ENCODE data around the gene PCNX3. TPM values are rescaled to one million over a fixed set of nuclear protein-coding genes. Genes with fewer than 3 reads are reported as not detected.
A peak's percentile ranks its signal among the peaks of the same experiment; 100 is the strongest.

Gene PCNX3
- total RNA-seq, 1 donor from 2014 or later: 61.8 TPM

- Mint-ChIP-seq H3K9me3 (no peaks in the 10 kb centered on the region), H3K36me3 (peaks cover 5% of the 10 kb centered on the region), H3K27me3 (ENCODE audit: low read depth) (peaks cover 1% of the 10 kb centered on the region), H3K4me1 (peaks cover 50% of the 10 kb centered on the region), H3K27ac (no peak overlapping the region), H3K4me3 (peak overlapping the region; percentile 42)
- no peak for DNase-seq (ENCODE audit: low spot score in 2 of 2, unreplicated experiment in 2 of 2)
- no peak for TF ChIP-seq CTCF (IDR thresholded peaks at IDR 0.05; ENCODE audit: unreplicated experiment)
Measured at GRCh38 chr11:65646958-65647701, 31.6 kb downstream of the PCNX3 start.

DNA sequence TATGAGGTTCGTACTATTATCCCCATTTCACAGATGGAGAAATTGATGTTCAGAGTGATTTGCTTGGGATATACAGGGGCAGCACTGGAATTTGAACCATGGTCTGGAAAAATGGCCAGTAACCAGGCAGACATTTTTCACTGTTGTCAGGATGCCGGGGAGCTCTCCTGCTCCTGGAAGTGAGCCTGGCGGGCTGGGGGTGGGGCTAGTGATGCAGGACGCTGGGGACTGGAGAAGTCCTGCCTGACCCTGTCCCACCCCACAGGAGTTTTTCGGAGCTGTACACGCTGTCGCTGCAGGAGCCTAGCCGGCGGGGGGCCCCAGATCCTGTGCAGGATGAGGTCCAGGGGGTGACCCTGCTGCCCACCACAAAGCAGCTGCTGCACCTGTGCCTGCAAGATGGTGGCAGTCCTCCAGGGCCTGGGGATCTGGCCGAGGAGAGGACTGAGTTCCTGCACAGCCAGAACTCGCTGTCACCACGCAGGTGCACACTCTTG, 33.5 kb downstream of the PCNX3 start:
- Mint-ChIP-seq H3K27me3 (ENCODE audit: low read depth) (peaks cover 1% of the 10 kb centered on the region), H3K27ac (no peak overlapping the region), H3K4me3 (no peak overlapping the region), H3K9me3 (no peaks in the 10 kb centered on the region), H3K36me3 (peaks cover 10% of the 10 kb centered on the region), H3K4me1 (peaks cover 54% of the 10 kb centered on the region)
- no peak for TF ChIP-seq CTCF (IDR thresholded peaks at IDR 0.05; ENCODE audit: unreplicated experiment)
- DNase-seq (ENCODE audit: low spot score in 2 of 2, unreplicated experiment in 2 of 2): no peak

DNA sequence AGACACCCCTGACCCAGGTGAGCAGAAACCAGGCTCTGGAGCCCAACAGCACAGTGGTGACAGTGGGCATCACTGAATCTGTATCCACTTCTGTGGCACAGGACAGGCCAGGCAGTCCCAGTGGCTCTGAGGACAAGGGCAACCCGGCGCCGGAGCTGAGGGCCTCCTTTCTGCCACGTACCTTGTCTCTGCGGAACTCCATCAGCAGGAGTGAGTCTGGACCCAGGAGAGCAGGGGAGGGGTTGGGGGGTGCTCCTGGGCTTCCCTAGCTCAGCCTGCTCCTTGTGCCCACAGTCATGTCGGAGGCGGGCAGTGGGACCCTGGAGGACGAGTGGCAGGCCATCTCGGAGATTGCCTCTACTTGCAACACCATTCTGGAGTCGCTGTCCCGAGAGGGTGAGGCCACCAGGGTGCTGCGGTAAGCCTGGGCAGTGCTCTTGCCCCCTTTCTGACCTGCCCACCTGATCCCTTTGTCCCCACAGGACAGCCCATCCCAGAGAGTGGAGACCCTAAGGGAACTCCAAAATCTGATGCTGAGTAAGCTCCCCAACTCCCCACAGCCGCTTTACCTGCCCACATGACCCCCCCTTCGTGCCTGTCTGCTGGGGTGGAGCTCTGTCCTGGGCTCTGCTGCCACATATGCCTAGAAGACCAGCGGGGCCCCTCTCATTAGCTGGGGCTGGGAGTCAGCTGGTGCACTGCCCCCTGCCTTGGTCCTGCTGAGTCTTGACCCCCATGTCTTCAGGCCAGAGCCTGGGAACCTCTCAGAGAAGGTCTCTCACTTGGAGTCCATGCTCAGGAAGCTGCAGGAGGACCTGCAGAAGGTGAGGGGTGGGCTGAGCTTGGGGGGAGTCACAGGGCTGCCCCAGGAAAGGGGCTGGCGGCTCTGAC, 34.3 kb downstream of the PCNX3 start:
- peaks cover 11% of the 10 kb centered on the region for H3K36me3 Mint-ChIP-seq
- no peak for DNase-seq (ENCODE audit: low spot score in 2 of 2, unreplicated experiment in 2 of 2)
- peaks cover 1% of the 10 kb centered on the region for H3K27me3 Mint-ChIP-seq (ENCODE audit: low read depth)
- TF ChIP-seq CTCF (IDR thresholded peaks at IDR 0.05; ENCODE audit: unreplicated experiment): no peak
- no peak overlapping the region for H3K27ac Mint-ChIP-seq
- H3K9me3 Mint-ChIP-seq: no peaks in the 10 kb centered on the region
- no peak overlapping the region for H3K4me3 Mint-ChIP-seq
- H3K4me1 Mint-ChIP-seq: peaks cover 47% of the 10 kb centered on the region

GRCh38 chr11:65650547-65651338, 35.2 kb downstream of the PCNX3 start:
- Mint-ChIP-seq H3K27me3 (ENCODE audit: low read depth) (peaks cover 1% of the 10 kb centered on the region), H3K27ac (peak overlapping the region; percentile 96), H3K9me3 (no peaks in the 10 kb centered on the region), H3K4me1 (peaks cover 42% of the 10 kb centered on the region), H3K36me3 (peaks cover 14% of the 10 kb centered on the region), H3K4me3 (no peak overlapping the region)
- DNase-seq (ENCODE audit: low spot score in 2 of 2, unreplicated experiment in 2 of 2): peak in 1 of 2 experiments; percentile 16
- no peak for TF ChIP-seq CTCF (IDR thresholded peaks at IDR 0.05; ENCODE audit: unreplicated experiment)

- Mint-ChIP-seq H3K4me3 (peak overlapping the region; percentile 57), H3K27ac (peak overlapping the region; percentile 96), H3K4me1 (peaks cover 41% of the 10 kb centered on the region), H3K27me3 (ENCODE audit: low read depth) (peaks cover 1% of the 10 kb centered on the region), H3K36me3 (peaks cover 15% of the 10 kb centered on the region), H3K9me3 (no peaks in the 10 kb centered on the region)
- TF ChIP-seq CTCF (IDR thresholded peaks at IDR 0.05; ENCODE audit: unreplicated experiment): no peak
- DNase-seq (ENCODE audit: low spot score in 2 of 2, unreplicated experiment in 2 of 2): no peak
Measured at GRCh38 chr11:65651339-65651588, 35.7 kb downstream of the PCNX3 start.

Data from mesothelial cell of epicardium (in vitro differentiated cells).